Pons (tissue), 1 donor: ENCODE results near the gene MDGA2.

ENCODE experiments used
- DNase-seq: peaks from one replicate; pipeline ENCODE4 v3.0.0-alpha.2; 2016; ENCODE audit warnings: low spot score

MDGA2 gene

DNA sequence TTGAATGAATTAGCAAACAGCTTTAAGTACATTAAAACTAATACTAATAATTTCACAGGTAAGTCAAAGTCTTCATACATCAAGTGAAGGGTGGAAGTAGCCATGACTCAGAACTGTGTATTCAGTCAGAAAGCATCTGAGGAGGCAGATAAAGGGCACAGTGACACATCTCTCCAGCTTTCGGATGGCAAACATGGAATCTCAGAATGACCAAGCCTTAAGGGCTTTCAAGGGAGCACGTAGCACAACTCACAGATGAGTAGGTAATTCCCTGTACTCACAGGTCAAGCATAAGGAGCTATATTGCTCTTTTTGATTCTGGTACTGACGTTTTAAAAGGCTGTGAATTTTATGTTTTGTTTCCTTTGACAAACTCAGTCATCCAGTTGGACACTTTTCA is 56.0 kb downstream of the MDGA2 start:
- no peak for DNase-seq

DNA sequence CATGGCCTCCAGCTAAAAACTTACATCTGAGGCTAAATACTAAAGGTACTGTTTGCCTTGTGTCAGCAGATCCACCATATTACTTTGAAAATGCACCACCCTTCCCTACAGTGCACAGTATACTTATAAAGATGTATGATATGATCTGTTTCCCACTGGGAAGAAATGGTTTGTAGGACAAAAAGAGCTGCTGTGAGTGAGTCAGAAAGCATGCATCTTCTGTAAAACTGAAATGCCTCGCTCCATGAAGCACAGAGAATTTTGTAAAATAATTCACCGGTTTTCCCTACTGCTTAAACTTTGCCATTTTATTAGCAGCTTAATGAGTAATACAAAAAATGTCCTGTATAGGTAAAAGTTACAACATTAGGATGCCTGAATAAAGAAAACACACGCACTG is 68.8 kb downstream of the MDGA2 start:
- no peak for DNase-seq

DNA sequence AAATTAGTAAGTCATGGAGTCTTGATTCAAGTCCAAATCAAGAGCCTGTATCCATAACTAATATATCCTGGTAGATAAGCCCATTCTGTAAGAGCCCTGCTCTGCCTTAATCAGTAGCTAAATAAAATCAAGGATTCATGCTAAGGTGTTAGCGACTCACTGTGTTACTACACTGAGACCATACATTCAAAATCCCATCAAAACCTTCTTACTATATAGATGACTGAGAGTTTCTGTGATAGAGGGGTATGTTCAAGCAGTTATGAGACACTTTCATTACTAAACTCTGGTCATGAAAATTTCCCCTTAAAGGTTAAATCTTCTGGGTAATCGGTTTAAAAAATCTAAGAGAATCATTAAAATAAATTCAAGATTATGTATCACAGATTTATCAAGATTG is 78.5 kb downstream of the MDGA2 start:
- DNase-seq: no peak

DNA sequence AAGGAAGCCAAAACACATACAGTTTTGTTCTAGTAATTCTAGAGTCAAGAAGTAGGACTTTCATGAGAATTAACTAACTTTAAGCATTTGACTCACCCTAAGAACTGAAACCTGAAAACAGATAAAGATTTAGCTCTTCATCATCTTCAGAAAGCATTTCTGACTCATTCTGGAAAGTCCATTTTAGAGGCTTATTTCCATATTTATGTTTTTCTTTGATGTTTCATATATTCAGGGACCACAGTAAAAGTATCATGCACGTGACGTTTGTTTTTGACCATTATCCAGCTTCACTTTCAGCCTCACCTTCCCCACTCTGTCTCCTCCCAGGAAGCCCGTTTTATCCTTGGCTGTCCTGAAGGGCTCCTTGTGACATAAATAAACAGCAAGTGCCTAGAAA is 79.2 kb downstream of the MDGA2 start:
- no peak for DNase-seq

DNA sequence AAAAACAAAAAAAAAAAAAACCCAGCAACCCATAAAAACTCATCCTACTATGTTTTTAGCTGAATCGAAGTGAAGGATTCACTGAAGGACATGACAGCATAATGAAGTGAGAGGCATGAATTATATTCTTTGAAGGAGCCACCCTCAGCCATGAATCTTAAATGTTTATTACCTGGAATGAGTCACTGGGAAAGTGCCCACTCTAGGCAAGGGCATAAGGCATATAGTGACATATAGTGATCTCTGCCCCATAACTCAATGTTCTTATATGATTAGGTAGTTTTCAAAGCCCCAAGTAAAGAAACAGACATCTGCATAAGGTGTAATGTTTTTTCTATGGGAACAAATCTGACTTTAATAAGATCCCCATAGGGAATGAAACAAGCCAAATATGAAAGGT is 79.9 kb downstream of the MDGA2 start:
- no peak for DNase-seq

DNA sequence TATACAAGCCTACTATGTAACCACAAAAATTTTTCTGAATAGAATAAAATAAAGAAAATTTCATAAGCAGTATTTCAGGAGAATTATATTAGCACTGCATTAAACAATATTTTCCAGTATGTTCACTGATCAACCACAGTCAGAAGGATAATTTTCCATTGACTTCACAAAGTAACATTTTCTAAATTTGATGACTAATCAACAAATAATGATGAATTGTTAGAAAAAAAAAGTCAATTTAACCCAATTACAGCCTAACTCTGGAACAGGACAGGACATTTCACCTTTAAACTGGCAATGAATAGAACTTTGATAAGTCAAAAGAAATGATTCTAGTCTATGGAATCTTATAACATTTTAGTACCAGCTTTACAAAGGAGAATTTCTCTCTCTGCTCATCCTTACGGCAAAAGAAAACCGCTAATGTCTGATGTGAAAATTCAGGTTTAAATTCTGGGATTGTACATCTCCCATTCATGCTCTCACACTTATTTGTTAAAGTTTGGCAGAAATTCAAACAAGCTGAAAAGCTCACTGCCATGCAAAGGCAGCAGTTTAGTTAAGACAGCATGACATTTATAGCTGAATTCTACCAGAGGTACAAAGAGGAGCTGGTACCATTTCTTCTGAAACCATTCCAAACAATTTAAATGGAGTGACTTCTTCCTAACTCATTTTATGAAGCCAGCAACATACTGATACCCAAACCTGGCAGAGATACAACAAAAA is 84.5 kb downstream of the MDGA2 start:
- DNase-seq: peak; percentile 34

DNA sequence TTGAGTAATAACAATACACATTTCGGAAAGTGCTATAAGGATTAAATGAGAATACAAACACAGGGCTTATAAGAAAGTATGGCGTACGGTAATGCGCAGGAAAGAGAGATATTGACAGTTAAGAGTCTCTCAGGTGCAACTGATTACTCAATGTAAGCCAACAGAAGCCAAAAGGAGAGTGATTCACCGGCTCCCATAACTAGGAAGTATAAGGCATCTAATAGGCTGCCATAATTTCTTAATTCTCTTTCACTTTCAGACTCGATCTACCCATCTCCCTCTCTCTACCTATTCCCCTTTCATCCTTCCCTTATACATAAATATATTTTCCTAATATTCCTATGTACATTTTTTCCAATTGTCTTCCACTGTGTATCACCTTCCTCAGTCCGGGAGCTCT is 90.0 kb downstream of the MDGA2 start:
- DNase-seq: no peak

DNA sequence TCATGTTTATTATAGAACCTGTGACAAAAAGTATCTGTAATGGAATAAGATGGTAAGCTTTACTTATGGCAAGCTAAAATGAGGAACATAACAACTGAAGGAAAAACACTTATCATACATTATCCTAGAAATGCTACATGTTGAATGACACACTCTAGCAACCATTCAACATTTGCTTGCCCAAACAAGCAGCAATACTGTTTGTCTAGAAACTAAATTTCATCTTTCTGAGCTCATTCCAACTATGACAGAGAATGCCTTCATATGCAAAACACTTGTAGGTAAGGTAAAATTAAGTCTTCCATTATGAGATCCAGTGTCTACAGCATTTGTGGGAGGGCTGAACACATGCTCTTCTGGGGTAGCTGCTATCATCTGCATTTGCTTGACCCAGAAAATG is 108.1 kb downstream of the MDGA2 start:
- DNase-seq: no peak

DNA sequence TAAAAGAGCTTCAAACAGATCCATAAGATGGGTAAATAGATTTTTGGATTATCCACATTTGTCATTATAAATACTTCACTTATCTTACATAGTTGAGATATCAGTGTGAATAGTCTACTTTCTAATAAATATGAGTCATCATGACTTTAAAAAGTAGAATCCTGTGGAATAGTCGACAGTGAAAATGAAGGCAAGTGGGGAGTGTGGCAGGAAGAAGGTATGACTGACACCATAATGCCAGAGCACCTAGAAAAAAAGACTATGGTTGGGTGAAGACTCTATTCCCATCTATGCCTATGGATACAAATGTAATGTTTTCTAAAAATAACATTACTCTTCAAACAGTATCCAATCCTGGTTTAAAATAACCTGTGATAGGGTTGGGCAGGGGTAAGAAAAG is 117.5 kb downstream of the MDGA2 start:
- DNase-seq: no peak

DNA sequence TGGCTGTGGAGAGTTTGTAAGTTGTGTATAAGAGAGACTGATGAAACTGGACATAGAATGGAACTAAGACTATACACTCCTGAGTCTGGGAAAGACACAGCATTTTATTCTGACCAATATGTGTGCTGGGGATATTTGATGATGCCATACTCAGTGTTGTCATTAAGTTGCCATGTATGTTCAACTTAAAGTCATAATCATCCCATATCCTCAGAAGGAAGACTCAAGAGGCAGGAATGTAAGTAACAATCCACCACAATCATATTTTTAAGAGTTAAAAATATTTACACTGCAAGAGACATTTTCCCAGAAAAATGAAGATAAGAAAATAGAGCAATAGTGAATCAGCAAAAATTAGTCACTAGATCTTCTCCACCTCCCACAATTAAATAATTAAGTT is 120.1 kb downstream of the MDGA2 start:
- no peak for DNase-seq

DNA sequence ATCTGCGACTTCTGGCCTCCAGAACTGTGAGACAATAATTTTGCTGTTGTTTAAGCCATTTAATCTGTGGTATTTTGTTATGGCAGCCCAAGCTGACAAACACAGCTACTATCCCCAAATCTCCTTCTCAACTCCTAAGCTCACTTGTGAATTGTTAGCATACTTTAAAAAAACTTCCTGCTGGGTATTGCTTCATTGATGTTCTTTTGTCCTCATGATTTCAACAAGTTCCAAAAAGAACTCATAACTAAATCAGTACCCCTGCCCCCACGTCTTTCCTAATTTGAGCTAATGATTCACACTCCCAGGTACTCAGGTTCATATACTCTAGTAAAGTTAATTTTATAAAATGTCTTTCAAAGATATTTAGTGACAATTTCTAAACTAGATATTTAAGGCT is 125.5 kb downstream of the MDGA2 start:
- no peak for DNase-seq

DNA sequence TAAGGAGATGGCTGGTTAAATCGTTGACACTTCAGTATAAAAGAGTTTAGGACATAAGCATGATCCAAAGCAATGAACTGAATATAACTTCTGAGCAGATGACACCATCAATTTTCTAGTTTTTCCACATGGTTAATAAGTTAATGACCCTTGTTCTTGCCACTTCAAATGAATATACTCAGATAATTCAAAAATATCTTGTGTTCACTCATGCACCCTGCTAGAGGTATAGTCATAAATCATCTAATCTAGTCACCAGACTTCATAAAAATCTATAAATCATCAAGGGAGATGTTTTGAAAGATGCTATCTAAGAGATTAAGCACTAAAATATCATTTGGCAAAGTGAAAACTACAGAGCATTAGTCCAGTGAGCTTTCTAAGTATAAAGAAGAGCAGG is 131.9 kb downstream of the MDGA2 start:
- DNase-seq: no peak

DNA sequence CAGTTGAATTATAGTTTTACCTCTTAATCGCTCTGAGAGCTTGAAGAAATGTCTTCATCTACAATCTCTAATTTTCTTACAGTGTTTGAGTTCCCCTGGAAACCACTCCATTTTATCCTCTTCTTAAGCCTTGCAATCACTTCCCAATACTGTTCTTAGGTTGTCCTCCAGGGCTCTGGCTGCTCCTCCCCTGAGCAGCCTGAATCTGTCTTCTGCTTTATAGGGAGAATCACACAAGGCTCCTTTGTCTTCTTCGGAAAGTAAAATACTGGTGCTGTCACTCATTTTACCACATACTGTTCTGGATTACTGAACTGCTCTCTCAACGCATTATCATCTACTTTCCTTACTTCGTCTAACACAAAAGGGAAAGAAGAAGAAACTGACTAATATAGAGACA is 133.7 kb downstream of the MDGA2 start:
- no peak for DNase-seq

DNA sequence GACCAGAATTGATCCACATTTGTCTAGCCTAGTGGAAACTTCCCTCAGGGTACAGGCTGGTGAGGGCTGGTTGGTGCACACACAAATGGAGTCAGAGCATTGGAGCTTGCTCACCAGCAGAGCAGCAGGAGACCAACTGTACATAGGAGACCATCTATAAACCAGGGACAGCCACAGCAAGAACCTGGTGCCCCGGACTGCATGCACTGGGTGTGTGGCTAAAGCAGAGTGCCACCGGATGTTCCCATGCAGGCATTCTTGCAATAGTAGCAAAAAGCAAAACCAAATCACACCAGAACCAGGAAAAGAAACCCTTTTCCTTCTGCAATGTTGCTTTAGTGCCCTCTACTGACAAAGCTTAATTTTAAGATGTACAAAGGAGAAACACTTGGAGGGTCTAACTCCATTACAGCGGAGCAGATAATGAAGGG is 136.4 kb downstream of the MDGA2 start:
- peak; percentile 72 for DNase-seq

DNA sequence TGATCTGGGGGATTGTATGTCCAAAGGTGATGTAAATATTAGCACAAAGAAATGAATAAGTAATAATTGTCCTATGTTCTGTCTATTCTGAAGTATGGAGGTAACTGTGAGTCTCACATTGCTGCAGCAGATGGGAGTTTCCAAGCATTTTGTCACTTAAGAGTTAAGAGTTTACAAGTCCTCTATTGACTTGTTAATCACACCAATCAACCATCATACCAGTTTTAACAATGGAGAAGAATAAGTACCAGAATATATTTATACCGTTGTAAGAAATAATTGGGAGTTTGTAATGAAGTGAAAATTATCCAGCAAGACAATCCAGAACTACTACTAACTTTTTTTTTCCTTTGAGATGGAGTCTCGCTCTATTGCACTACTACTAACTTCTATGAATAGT is 139.1 kb downstream of the MDGA2 start:
- DNase-seq: no peak

DNA sequence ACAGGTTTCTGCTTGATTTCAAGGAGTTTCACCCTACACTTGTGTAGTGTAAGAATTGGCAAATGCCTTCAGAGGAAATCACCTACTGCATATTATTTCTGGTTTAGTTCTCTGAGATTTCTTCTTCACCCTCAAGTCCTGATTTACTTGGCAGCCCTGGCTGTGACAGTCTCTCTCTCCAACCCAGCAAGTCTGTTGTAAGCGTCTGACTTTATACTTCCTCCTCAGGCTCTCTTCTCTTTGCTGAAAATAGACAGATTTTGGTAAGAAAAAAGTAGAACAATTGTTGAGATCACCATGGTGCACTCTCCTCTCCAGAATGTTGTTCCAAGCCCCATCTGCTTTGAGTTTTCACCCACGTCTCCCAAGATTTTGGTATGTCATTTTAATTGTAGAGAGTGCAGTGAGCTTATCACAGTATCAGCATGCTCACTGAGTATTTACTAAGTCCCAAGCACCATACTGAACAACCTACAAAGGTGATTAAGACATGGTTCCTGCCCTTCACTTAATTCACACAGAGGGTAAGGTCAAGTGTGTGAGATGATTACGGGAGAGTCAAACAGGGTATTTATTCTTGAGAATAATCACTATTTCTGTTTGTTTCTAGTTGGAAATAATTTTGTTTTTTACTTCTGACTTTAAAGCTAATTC is 148.7 kb downstream of the MDGA2 start:
- DNase-seq: no peak

DNA sequence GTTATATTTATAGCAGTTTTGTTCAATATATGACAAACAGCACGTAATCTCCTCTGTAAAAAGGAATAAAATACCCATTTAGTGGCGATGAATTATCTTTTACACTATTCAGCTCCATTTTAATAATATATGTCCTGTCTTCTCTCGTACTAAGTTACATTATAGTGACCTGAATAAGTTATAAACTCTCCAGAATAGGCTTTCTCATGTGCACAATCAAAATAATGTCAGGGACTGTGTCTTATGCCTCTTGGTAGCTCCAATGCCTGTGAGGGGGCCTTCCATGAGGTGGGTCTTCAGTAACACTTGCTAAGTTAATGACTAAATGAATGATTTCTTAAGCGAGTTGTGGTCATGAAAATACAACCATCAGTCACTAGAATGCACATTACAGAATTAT is 150.9 kb downstream of the MDGA2 start:
- no peak for DNase-seq

DNA sequence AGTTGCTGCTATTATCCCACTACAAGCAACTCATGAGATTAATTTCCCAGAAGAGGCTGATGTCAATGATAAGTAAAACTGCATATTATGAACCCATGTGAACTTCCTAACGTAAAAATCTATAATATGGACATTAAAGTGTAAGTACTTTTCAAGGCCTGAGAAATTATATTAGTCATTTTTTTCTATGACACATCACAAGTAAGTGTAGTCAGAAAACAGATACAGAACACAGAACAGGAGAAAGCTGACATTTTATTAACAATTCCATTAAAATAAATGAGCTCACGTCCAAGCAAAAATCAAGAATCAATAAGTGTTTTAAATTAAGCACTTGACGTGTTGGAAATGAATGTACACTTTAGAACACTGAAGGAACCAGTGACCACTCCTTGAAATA is 155.0 kb downstream of the MDGA2 start:
- DNase-seq: no peak

DNA sequence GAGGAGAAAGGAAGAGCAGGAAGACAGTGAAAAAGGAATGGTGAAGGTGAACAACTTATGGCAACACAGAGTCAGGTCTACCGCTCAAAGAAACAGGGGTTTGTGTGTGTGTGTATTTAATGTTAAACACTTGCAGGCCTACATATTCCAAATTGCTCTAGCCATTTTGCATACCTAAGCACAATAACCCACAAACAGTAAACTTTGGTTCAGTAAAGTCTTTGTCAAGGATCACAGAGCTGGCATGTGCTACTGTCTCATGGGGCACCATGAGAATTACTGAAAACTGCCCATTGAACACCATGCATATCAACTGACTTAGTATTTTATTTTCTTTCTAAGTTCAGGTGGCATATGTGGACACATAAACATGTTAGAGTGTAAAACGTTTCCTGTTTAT is 163.6 kb downstream of the MDGA2 start:
- DNase-seq: no peak

DNA sequence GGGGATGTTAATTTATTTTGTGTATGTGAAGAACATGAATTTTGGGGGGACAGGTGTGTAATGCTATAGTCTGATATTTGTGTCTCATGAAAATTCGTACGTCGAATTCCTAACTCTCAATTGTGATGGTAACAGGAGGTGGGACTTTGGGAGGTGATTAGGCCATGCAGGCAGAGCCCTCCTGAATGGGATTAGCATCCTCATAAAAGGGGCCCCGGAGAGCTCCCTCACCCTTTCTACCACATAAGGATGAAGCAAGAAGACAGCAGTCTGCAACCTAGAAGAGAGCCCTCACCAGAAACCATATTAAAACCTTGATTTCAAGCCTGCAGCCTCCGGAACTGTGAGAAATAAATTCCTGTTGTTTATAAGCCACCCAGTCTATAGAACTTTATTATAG is 165.4 kb downstream of the MDGA2 start:
- no peak for DNase-seq

DNA sequence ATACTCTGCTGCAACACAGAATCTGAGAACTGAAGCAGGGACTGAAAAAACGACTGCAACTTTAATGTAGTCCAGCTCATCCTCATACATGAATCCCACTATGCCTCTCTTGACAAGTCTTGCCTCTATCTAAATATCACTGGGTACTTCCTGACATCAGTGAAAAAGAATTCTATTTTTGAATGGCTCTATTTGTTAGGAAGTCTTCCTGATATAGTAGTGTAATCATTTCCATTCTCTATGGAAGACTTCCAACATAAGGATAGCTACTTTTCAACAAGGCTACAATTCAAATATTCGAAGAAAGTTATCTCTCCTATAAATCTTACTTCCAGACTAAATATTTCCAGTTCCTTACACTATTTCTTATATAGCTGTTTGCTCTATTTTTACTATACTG is 167.5 kb downstream of the MDGA2 start:
- DNase-seq: no peak

DNA sequence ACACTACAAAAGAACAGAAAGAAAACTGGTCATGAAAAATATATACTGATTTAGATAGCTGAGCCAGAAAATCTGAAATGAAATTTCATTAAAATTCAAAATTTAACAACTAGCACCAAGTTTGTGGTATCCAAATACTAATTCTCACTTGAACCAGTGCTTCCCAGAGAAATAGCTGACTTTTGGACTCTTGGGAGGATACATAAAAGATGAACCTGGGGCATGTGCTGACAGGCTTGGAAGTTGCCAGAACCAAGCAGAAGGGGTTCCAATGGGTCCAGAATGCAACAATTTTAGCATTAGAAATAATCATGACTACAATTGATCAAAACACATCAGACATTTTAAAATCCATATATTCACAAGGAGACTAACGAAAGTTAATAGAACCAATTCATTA is 175.0 kb downstream of the MDGA2 start:
- DNase-seq: no peak

DNA sequence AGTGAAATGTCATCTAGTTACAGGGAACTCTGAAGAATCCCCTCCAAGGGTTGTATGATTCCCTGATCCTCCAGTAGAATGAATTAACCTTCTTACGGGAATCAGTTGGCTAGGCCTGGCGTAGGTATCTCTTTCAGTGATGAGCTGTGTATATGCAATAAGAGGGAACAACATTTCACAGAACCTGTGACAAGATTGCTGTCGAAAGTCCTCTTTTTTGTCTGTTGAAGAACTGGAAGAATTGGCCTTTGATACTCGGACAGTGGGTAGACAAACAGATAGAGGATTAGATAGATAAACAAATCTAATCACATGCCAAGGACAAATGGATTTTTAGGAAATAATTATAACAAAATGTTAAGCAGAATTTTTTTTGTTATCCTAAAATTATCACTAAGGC is 184.6 kb downstream of the MDGA2 start:
- no peak for DNase-seq

DNA sequence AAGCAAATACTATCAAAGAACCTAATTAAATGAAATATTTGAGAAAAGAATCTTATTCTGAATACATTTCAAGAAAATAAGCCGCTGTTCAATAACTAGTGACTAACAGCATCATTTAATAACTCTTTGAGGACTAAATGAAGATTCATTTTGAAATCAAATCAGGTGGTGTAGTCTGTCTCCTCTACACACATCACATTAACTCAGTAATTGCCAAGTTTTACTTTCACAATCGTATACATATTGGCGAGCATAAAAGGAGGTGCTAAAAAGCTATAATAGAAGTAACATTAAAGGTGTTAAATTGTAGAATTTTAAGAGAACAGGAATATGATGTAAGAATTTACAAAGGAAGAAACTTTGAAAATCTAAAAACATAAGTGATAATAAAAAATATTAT is 185.1 kb downstream of the MDGA2 start:
- no peak for DNase-seq
